GM19468 (cell line): ENCODE measurements around the gene FBN1.

Experiments used
- ATAC-seq: cut with Tn5 transposase; IDR thresholded peaks from one replicate; pipeline ENCODE4 v1.9.1; 2021; ENCODE audit warnings: mild to moderate bottlenecking, moderate library complexity, moderate number of reproducible peaks; ENCODE audit not compliant: unreplicated experiment; ENCODE audit errors: extremely low read depth

Gene FBN1

DNA sequence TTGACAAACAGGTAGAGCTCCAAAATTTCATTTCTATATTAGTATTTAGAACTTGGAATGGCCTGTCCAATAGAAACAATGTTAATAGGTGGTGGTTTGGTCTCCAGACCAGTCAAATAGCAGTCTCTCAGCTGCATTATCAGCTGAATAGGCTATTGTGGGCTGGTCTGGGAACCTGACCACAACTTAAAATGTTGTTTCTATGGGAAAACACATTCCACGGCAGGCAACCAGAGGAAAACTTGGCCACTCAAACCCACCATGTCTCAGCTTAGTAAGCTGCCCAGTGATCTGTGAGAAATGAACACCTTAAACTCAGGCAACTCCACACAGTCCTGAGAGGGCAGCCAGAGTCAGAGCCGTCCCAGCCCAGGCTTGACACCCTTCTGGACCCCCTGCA, 20.4 kb downstream of the FBN1 start:
- ATAC-seq, result no peak

DNA sequence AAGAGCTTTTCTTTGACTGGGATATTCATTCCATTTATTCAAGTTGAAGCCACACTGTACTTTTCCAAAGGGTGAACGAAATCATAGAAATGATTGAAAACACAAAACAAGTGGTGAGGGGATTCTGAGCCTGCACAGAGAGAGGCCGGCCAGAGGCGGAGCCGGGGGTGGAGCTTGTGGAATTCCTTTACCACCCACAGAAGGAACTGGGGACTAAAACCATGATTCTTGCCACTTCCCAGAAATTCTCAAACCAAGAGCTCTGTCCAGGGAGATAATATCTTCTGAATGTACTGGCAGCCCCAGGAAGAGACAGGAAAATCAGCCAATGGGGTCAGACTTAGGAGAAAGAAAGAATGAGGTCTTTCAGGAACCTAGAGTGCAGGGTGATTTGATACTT, 20.8 kb downstream of the FBN1 start:
- no peak for ATAC-seq

DNA sequence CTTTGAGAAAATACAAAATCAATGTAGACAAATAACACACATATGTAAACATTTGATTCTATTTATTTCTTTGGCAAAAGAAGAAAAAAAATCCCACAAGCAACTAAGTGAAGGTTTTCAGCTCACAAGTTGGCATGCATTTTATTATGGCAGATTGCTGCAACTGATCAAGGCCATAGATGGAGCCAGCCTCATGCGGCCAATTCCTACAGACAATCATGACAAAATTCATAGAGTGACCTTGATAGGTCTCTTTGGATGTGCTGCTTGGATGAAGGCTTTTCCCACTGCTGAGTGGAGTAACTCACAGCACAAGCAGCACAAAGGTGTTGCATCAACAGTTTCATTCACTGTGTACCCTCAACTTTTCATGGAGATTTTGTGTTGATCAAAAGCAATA, 22.1 kb downstream of the FBN1 start:
- ATAC-seq, result no peak

DNA sequence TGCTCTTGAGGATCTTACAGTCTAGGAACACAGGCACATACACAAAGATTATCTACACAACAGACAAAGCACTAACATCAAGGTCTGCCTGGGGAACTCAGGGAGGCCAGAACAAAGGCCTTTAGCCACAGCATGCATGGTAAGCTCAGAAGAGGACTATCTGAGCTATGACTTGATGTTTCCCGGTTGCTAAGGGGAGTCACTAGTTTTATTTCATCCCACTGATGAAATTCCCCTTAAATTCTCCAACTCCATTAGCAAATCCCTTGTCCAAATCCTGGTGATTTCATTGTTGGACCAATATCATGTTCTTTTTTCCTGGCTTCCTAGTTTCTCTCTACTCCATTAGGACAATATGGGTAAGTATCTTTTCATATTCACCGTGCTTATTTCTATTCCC, 23.3 kb downstream of the FBN1 start:
- ATAC-seq, result no peak

DNA sequence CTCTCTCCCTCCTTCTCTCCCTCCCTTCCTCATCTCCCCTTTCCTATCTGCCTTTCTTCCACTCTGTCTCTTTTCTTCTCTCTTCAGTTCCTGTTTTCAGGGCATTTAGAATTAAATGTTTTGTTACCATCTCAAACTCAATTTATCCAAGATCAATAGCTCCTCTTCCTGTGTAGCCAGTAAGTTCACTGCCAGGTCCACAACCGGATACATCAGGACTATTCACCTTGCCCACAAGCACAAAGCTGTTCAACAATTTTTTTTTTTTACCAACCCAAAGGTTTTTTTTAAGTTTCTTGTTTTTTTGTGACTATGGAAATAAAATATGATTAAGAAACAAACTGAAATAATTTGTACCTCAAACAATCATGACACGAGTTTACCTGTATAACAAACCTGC, 26.1 kb downstream of the FBN1 start:
- ATAC-seq, result no peak

DNA sequence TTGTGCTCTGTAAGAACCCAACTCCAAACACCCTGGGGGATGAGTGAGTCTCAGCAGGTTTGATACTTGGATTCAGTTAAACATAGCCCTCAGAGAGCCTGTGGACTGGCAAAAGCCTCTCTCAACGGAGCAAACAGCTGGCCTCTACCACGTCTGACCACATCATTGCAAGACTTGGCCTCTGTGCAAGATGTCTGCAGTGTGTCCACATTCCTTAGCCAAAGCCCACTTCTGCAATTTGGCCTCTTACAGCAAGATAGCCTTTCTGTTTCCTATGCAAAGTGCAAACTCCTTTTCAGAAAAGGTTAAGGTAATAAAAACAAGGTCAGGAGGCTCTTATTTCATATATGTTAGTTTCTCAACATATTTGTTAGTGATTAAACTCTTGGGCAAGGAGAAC, 27.9 kb downstream of the FBN1 start:
- ATAC-seq, result no peak

DNA sequence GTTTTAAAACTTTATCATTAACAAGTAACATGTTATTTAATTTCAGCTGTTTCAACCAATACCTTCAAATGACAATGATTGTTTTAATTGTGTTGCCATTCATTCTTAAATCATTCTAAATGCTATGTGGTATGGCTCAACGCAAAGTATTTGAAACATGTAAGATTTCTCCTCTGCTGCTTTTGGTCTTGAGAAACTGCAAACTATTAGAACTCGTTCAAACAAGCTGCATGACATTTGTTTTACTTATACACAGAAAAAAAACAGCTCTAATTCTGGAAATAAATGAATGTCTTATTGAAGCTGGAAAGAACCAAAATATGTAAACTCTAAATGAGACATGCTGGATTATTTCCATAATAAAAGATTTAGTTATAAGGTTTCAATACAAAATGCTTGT, 29.3 kb downstream of the FBN1 start:
- no peak for ATAC-seq

DNA sequence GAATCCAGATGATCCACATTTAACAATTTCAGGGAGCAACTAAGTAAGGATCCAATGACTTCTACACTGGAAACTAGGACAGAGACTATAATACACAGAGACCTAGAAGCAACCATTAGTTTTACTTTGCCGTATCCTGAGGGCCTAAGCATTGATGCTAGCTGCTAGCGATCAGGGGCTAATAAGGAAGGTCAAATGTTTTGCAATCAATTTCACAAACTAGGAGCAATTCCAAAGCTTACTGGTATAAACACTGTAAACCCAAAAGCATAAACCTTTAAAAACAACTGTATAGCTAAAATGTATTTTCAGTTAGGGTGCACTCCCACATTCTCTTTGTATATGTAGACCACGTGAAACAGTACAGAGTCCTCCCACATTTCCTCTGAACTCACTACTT, 31.5 kb downstream of the FBN1 start:
- ATAC-seq, result no peak

DNA sequence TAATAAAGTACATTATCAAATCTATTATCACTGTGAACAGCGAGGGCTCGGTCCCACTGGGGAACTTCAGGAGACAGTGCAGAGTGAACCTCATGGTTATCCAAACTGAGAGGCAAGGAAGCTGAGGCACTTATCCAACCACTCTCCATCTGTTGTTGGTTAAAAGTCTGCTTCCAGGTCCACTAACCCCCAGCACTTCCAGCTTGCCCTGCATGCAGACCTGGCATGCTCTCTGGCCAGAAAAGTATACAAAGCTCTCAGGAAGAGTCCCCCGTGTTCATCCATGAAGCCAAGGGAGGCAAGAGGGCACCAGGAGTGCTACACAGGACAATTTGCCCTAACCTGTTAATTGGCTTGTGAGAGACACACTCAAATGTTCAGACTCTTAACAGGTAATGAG, 36.0 kb downstream of the FBN1 start:
- no peak for ATAC-seq

DNA sequence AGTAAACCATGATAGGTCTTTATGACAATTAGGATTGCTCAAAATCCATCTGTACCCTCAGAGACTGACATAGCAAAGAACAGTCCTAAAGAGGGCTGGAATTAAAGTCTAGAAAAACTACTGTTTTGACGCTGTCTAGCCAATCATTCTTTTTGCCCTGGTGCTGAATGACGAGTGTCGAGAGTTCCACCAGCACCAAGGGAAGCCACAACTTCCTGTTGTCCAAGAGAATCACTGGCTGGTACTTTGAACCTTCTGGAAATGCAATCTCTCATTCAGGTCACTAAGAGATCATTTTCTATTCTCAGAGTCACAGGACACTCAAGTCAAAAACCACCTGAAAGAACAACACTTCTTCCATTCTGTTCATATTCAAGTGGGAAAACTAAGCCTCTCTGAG, 37.7 kb downstream of the FBN1 start:
- ATAC-seq, result no peak

DNA sequence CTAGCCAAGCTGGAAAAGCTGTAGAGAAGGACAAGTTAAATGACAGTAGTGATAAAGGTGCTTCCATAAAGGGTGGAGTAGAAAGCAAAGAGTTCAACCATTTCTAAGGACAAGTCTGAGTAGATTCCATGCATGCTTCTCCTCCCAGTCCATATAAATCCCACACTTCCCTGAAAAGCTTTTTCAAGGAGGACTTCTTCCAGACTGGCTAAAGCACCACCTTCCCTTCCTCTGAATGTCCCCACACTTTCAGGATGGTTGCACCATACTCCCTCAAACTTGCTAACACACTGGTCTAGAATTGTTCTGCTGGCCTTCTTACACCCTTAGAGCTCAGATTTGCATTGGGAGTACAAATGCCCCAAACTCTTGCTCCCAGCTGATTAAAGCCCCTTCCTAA, 40.9 kb downstream of the FBN1 start:
- ATAC-seq, result no peak

DNA sequence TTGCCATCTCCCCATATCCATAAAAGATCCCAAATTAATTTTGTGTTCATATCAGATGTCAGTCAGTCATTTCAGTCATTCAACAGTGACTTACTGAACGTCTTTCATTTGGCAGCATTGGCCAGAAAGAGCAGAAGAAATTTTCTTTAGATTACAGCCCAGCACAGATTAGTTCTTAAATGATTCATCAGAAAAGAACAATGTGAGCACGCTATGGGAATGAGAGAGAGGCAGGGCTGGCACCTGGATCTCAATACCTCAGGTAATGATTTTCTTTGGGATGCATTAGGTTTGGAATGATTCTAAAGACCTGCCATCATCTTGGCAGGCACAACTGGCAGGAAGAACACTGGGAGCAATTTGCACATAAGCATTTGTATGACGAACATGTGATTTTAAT, 41.6 kb downstream of the FBN1 start:
- ATAC-seq, result no peak

DNA sequence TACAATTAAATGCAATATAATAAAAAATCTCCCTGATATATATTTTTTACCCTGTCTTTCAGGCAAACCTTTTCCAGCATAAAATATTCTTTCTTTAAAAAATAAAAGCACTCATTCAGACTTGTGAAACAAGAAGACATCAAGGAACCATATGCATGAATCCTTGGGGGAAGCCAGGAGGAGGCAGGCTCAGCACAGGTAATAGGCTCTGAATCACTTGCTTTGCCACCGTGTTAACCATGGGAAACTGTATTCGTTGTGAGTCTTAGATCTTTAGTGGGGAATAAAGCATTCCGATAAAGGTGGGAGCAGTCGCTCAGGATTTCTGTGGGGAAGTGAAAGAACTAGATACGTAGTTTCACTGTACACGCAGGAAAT, 42.4 kb downstream of the FBN1 start:
- no peak for ATAC-seq

DNA sequence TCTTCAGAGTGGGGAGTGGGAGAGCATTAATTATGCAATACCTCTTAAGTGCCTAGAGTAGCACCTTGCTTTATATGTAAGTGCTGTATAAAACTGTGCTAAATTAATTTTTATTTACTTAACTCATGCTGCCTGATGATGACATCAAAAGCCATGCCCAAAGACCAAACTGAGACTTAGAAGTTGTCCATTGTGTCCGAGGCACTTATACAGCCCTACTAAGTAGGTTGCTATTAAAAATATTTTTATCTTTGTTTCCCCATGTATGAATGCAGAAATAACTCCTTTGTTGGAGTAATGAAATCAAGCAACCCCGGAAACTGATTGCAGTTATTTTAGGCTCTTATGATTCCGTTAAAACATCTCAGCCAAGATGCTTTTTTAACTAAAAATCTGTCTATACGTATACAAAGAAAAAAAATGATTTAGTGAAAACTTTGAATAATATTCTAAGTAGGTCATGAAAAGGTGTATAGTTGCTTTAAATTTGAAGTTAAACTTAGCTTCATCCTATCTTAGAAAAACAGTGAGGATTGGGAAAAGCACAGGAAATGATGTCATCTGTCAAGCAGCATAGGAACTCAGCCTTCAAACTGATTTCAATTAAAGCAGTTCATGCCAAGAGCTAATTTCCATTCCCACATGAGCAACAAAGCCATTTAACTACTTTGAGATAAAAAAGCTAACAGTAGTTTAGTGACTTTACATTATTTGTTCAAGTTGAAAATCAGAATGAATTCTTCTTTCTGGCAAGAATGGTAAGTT, 43.0 kb downstream of the FBN1 start:
- ATAC-seq, result no peak

DNA sequence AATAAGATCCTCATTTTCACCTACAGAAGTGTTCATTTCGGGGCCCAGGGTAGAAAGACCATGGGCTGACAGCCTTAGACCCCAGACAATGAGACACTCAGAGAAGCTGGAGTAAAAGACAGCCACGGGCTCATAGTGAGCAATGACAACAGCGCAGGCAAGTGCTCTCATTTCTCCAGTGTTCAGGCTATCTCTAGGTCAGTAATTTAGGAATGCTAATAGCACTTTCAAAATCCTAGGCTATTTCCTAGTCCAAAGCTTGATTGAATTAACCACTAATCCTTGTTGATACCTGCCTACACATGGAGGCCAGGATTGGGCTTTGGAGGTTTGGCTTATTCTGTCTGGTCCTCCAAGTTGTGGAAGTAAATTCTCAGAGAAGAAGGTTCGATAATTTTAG, 44.4 kb downstream of the FBN1 start:
- no peak for ATAC-seq

DNA sequence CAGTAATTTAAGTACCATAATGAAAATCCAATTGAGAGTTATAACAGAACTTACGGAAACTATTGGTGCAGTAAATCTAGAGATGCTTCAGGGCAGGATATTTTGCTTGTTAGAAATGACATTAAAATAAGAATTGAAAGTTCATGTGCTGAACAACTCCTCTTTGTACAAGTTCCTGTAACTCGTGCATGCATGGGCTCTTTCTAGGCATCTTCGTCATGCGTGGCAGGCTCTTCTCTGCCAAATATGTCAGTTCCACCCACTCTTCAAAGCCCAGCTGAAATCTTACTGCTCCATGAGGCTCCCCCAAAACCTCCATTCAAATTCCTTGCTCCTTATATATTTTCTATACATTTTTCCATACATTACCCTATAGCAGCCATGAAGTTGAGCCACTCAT, 48.7 kb downstream of the FBN1 start:
- no peak for ATAC-seq

DNA sequence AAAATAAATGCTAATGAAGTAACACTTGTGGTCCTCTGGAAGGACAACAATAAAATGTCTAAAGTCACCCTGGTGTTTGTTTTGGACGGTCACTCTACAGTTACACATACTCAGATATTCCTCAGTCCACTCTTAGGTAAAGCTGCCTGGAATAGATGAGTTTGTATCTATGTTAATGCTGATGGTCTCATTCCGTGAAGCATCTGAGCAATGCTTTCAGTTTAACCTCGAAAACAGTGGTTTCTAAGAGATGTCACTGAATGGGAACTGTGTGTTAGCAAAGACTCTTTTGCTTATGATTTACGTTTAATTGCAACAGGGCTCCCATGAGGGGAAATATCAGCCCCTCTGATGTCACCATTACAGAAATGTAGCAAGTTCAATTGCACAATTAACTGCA, 49.1 kb downstream of the FBN1 start:
- peak; percentile 16 for ATAC-seq

DNA sequence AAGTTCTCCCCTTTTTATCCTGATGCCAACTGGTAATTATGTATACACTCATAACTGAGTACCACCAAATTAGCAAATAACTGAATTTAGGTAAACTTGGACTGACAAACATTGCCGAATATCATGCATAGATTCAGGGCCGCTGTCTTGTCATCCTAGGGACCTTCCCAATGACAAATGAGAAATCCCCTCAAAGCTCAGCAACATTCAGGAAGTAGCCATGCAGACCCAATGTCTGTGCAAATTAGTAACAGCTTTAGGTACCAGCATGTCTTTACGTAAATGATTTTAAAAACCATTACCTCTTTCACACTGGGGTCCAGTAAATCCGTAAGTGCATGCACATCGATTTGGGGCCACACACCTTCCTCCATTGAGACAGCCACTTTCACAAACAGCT, 49.5 kb downstream of the FBN1 start:
- ATAC-seq, result peak; percentile 2

DNA sequence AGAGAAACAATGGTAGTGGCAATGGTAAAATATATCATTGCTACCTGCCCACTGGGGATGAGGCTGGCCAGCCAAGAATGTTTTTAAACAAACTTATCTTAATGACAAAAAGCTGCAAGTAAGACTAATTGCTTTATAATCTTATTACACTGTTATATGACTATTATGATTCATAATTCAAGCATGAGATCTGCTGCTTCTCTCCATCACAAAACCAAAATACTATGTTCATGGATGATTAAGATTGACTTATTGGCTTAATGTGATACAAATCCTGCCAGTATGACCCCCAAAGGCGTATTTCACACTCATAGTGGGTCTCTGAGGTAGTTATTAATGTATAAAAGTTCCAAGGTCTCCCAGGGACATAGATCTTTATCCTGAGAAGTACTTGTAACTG, 52.6 kb downstream of the FBN1 start:
- ATAC-seq, result no peak

DNA sequence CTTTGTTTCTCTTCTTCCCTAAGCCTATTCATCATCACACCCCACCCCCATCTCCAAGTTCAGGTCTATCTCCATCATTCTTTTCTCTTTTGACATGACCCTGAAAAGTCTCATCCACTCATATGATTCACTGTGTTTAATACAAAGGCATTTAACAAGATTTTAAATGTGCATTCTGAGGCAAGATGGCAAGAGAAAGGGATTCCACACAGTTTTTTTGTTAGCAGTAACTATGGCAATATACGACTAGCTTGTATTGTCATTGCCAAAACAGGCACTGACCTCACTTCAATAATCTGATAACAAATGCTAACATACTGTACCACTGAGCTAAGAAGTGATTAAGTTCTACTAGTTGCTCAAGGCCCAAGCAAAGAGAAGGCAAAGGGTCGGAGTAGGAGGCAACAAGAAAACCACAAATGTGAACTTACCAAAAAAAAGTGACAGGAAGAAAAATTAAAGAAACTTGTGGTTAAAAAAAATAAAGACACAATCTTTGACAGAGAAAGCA, 53.2 kb downstream of the FBN1 start:
- ATAC-seq, result no peak

DNA sequence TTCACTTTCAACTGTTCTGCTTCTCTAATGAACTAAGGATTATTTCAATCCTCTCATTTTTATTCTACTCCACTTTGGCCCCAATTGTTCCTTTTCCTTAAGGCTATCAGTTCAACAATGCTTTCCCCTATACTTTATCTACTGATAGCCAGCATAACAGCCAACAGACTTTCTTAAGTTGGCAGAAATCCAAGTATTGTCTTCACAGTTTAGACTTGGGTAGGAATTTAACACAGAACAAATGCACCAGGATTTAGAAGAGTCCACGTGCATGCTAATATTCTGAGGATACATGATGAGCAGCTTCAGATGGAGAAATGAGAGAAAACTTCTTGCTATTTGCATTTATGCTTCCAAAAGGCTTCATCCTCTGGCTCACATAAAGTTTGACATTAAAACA, 54.8 kb downstream of the FBN1 start:
- no peak for ATAC-seq

DNA sequence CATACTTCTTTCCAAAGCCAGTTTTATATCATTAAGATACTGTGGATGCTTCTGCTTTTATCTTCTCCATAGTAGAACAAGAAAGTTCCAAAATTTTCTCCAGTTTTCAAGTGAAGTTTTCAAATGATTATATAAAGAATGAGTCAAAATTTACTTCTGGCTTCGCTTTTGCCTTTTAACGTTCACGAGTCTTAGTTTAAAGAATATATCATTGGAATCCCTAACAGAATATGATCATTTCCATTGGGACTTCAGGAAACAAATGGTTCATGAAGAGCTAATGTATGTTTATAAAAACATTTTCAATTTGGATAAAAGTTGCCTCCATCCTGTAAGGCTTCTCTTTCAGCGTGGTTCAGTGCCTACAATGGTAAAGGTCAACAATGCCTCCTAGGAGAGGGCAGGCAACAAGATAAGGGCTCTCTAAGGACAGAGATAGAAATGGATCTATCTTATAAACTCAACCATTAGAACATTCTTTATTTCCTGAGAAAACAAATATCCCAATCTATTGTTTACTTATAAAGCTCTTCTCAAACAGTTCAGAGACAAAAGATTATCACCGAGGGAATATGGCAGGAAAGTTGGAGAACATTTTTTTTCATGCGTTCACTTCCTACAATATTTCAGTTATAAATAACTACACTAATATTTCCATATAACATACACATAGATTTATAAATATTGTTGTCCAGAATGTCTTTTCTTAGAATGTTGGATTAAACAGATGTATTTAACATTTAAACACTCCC, 60.5 kb downstream of the FBN1 start:
- ATAC-seq, result no peak
